IPS-NIHi7 (cell line): ENCODE measurements around the gene PIP5K1C.

Experiments used
- DNase-seq: peaks from one replicate; pipeline ENCODE4 v3.0.0; 2012; ENCODE audit warnings: mixed read lengths; ENCODE audit errors: extremely low spot score

The PIP5K1C gene

GRCh38 chr19:3721887-3722442, 21.7 kb upstream of the PIP5K1C start:
- no peak for DNase-seq

- peak; percentile 98 for DNase-seq
These were observed 21.0 kb upstream of the PIP5K1C start for GRCh38 chr19:3721131-3721886.

GRCh38 chr19:3720349-3720917, 20.2 kb upstream of the PIP5K1C start:
- no peak for DNase-seq

- no peak for DNase-seq
These were observed 19.6 kb upstream of the PIP5K1C start for GRCh38 chr19:3719868-3720267.

GRCh38 chr19:3716147-3716668, 15.9 kb upstream of the PIP5K1C start:
- DNase-seq = no peak

- no peak for DNase-seq
These were observed 12.7 kb upstream of the PIP5K1C start for GRCh38 chr19:3712663-3713611.

GRCh38 chr19:3710265-3710812, 10.1 kb upstream of the PIP5K1C start:
- DNase-seq = peak; percentile 50

GRCh38 chr19:3708207-3708931, 8.1 kb upstream of the PIP5K1C start, which contains the start of gene TJP3:
TSS of gene TJP3 (plus strand) at chr19:3708384. CDS start at chr19:3728433, 20,049 bp downstream.
- no peak for DNase-seq

- DNase-seq = no peak
These were observed 7.6 kb upstream of the PIP5K1C start for GRCh38 chr19:3707868-3708206.

GRCh38 chr19:3701200-3701599, 932 bp upstream of the PIP5K1C start:
- no peak for DNase-seq

- DNase-seq = no peak
These were observed 477 bp downstream of the PIP5K1C start for GRCh38 chr19:3699741-3700241.

GRCh38 chr19:3698974-3699740, 1.1 kb downstream of the PIP5K1C start:
- DNase-seq = no peak

GRCh38 chr19:3698386-3698950, 1.8 kb downstream of the PIP5K1C start:
- no peak for DNase-seq

GRCh38 chr19:3697671-3698385, 2.4 kb downstream of the PIP5K1C start:
- DNase-seq = no peak

- DNase-seq = no peak
These were observed 3.2 kb downstream of the PIP5K1C start for GRCh38 chr19:3697094-3697493.

GRCh38 chr19:3696660-3696995, 3.6 kb downstream of the PIP5K1C start:
- no peak for DNase-seq

GRCh38 chr19:3695986-3696659, 4.1 kb downstream of the PIP5K1C start:
- no peak for DNase-seq

- no peak for DNase-seq
These were observed 5.0 kb downstream of the PIP5K1C start for GRCh38 chr19:3695124-3695733.
